ENCODE data around the gene DNAJA2.
"Not testable (repeated sequence)": the region's sequence is repeated elsewhere in the genome, so short reads cannot be mapped to it uniquely, and the experiment has no call there.

Gene DNAJA2

DNA sequence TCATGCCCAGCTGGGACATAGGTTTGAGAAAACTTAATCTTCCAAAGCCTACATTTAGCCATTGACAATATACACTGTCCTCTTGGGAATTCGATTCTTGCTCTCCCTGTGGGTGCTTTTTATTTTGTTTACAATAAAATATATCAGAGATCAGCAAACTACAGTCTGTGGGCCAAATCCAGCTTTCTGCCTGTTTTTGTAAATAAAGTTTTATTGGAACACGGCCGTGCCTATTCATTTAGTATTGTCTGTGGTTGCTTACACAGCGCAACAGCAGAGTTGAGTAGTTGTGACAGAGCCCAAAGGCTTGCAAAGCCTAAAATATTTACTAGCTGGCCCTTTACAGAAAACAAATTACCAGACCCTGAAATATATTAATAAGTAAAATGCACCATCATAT is 39.7 kb upstream of the DNAJA2 start:
- peak; percentile 60 for DNase-seq (ENCODE audit: low read depth)
- no peak overlapping the region for H3K4me3 ChIP-seq (ENCODE audit: low read depth, low read length)
- TF ChIP-seq, protein P1, sequence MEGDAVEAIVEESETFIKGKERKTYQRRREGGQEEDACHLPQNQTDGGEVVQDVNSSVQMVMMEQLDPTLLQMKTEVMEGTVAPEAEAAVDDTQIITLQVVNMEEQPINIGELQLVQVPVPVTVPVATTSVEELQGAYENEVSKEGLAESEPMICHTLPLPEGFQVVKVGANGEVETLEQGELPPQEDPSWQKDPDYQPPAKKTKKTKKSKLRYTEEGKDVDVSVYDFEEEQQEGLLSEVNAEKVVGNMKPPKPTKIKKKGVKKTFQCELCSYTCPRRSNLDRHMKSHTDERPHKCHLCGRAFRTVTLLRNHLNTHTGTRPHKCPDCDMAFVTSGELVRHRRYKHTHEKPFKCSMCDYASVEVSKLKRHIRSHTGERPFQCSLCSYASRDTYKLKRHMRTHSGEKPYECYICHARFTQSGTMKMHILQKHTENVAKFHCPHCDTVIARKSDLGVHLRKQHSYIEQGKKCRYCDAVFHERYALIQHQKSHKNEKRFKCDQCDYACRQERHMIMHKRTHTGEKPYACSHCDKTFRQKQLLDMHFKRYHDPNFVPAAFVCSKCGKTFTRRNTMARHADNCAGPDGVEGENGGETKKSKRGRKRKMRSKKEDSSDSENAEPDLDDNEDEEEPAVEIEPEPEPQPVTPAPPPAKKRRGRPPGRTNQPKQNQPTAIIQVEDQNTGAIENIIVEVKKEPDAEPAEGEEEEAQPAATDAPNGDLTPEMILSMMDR (IDR thresholded peaks at IDR 0.05; ENCODE audit: control insufficient read depth, extremely low read depth, insufficient read depth): no peak

DNA sequence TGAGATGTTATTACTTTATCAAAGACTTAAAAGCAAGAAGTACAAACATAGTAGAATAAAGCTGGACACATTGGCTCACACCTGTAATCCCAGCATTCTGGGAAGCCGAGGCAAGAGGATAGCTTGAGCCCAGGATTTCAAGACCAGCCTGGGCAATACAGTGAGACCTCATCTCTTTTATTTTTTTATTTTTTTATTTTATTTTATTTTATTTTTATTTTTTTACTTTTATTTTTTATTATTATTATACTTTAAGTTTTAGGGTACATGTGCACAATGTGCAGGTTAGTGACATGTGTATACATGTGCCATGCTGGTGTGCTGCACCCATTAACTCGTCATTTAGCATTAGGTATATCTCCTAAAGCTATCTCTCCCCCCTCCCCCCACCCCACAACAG is 37.3 kb upstream of the DNAJA2 start:
- not testable (repeated sequence) for H3K4me3 ChIP-seq (ENCODE audit: low read depth, low read length); DNase-seq (ENCODE audit: low read depth)

DNA sequence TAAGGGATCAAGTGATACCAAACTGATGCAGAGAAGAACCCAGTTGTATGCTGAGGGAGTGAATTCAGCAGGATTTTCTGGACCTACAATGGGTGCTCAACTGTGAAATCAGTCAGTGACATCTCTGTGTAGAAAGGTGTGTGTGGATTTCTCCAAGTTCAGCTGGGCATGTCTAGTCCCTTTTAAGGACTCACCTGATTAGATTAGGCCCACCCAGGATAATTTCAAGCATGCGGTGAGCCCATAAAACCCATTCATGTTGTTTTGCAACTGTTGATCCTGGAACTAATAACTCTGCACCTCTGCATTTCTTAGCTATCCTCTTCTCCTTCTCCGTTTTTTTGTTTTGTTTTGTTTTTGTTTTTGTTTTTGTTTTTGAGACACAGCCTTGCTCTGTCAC is 35.1 kb upstream of the DNAJA2 start:
- no peak for DNase-seq (ENCODE audit: low read depth)
- TF ChIP-seq, protein P1 (IDR thresholded peaks at IDR 0.05; ENCODE audit: control insufficient read depth, extremely low read depth, insufficient read depth): no peak
- H3K4me3 ChIP-seq (ENCODE audit: low read depth, low read length): no peak overlapping the region

DNA sequence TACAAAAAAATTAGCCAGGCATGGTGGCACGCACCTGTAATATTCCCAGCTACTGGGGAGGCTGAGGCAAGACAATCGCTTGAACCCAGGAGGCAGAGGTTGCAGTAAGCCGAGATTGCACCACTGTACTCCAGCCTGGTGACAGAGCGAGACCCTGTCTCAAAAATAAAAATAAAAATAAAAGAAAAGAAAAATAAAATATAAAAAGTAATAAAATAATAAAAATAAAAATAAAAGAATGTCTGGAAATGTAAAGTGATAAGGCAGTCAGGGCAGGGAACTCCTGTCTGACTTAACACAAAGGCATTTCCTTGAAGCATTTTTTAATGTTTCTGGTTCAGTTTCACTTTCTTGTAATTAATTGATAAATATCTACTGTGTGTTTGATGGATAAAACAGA is 34.7 kb upstream of the DNAJA2 start:
- no peak for DNase-seq (ENCODE audit: low read depth)
- H3K4me3 ChIP-seq (ENCODE audit: low read depth, low read length): no peak overlapping the region
- TF ChIP-seq, protein P1 (IDR thresholded peaks at IDR 0.05; ENCODE audit: control insufficient read depth, extremely low read depth, insufficient read depth): no peak

DNA sequence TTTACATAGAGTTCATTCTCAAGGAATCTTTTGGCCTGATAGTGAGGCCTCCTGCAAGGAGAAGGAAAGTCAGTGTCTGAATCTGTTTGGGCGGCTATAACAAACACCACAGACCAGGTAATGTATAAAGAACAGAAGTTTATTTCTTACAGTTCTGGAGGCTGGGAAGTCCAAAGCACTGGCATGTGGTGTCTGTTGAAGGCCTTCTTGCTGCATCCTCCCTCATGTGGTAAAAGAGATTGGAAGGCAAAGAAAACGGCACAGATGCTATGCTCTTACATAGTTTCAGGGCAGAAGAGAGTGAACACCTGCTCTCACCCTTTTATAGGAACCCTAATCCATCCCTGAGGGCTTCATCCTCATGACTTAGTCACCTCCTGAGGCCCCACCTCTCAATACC is 31.2 kb upstream of the DNAJA2 start:
- TF ChIP-seq, protein P1 (IDR thresholded peaks at IDR 0.05; ENCODE audit: control insufficient read depth, extremely low read depth, insufficient read depth): no peak
- no peak overlapping the region for H3K4me3 ChIP-seq (ENCODE audit: low read depth, low read length)
- no peak for DNase-seq (ENCODE audit: low read depth)

DNA sequence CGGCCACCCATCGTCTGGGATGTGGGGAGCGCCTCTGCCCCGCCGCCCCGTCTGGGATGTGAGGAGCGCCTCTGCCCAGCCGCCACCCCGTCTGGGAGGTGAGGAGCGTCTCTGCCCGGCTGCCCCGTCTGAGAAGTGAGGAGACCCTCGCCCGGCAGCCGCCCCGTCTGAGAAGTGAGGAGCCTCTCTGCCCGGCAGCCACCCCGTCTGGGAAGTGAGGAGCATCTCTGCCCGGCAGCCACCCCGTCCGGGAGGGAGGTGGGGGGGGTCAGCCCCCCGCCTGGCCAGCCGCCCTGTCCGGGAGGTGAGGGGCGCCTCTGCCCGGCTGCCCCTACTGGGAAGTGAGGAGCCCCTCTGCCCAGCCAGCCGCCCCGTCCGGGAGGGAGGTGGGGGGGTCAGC is 26.6 kb upstream of the DNAJA2 start:
- DNase-seq (ENCODE audit: low read depth); H3K4me3 ChIP-seq (ENCODE audit: low read depth, low read length): not testable (repeated sequence)

DNA sequence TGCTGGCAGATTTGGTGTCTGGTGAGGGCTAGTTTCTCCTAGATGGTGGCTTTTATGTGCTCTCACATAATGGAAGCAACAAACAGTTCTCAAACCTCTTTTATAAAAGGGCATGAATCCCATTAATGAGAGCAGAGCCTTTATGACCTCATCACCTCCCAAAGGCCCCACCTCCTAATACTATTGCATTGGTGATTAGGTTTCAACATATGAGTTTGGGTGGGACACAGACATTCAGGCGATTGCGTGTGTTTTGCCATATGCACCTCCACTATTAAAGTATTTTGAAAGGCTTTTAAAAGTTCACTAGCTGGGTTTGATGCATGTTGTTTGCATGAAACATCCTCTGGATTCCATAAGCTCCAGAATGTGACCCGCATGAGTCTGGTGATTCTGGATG is 24.4 kb upstream of the DNAJA2 start:
- DNase-seq (ENCODE audit: low read depth): no peak
- H3K4me3 ChIP-seq (ENCODE audit: low read depth, low read length): no peak overlapping the region
- TF ChIP-seq, protein P1 (IDR thresholded peaks at IDR 0.05; ENCODE audit: control insufficient read depth, extremely low read depth, insufficient read depth): no peak

DNA sequence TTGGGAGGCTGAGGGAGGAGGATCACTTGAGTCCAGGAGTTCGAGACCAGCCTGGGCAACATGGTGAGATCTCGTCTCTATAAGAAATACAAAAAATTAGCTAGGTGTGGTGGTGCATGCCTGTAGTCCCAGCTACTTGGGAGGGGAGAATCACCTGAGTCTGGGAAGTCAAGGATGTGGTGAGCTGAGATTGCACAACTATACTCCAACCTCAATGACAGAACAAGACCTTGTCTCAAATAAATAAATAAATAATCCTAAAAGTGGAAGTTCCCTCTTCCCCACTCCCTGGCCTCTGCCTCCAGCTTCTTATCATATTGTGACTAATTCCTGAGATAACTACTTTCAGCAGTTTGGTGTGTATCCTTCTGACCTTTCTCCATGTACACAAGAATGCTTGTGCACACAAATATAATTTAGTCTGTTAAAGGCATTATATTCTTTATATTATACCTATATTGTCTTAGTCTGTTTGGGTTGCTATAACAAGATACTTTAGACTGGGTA is 23.5 kb upstream of the DNAJA2 start:
- no peak for DNase-seq (ENCODE audit: low read depth)
- TF ChIP-seq, protein P1 (IDR thresholded peaks at IDR 0.05; ENCODE audit: control insufficient read depth, extremely low read depth, insufficient read depth): no peak
- H3K4me3 ChIP-seq (ENCODE audit: low read depth, low read length): no peak overlapping the region
